ENCODE results near the gene VTI1A. TPM values are rescaled to one million over a fixed set of nuclear protein-coding genes. Genes with fewer than 3 reads are reported as not detected.

VTI1A gene
- total RNA-seq, 3 donors from 2014 or later, result 53.7 to 65.6 (median 59.2) TPM

DNA sequence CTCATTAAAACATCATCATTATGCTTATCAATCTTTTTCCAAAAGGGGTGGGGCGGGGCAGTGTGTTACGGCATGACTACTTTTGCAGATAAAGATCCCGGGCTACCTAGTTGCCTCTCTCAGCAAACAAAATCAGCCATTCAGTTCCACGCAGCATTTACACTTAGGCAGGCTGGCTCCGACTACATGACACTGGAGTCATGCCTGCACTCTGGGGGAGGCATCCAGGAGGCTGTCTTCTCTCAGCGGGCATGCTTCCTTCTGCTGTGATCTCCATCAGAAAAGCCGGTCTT is 309.2 kb downstream of the VTI1A start:
- DNase-seq (ENCODE audit: low spot score in 2 of 2), result no peak
- Histone ChIP-seq H3K9me3 (no peaks in the 10 kb centered on the region), H3K4me3 (peak overlapping the region in 1 of 3 donors; percentile 36), H3K36me3 (no peaks in the 10 kb centered on the region), H3K27me3 (no peaks in the 10 kb centered on the region), H3K4me1 (no peaks in the 10 kb centered on the region), H3K27ac (peak overlapping the region in 1 of 2 donors; percentile 36)
- TF ChIP-seq, protein P1, sequence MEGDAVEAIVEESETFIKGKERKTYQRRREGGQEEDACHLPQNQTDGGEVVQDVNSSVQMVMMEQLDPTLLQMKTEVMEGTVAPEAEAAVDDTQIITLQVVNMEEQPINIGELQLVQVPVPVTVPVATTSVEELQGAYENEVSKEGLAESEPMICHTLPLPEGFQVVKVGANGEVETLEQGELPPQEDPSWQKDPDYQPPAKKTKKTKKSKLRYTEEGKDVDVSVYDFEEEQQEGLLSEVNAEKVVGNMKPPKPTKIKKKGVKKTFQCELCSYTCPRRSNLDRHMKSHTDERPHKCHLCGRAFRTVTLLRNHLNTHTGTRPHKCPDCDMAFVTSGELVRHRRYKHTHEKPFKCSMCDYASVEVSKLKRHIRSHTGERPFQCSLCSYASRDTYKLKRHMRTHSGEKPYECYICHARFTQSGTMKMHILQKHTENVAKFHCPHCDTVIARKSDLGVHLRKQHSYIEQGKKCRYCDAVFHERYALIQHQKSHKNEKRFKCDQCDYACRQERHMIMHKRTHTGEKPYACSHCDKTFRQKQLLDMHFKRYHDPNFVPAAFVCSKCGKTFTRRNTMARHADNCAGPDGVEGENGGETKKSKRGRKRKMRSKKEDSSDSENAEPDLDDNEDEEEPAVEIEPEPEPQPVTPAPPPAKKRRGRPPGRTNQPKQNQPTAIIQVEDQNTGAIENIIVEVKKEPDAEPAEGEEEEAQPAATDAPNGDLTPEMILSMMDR (IDR thresholded peaks at IDR 0.05), result no peak
- TF ChIP-seq POLR2A (IDR thresholded peaks at IDR 0.05), result no peak
- TF ChIP-seq POLR2AphosphoS5 (IDR thresholded peaks at IDR 0.05), result no peak
- intact Hi-C loops (cut with DNase I; ENCODE audit: low total_unique reads), result no loop called here

DNA sequence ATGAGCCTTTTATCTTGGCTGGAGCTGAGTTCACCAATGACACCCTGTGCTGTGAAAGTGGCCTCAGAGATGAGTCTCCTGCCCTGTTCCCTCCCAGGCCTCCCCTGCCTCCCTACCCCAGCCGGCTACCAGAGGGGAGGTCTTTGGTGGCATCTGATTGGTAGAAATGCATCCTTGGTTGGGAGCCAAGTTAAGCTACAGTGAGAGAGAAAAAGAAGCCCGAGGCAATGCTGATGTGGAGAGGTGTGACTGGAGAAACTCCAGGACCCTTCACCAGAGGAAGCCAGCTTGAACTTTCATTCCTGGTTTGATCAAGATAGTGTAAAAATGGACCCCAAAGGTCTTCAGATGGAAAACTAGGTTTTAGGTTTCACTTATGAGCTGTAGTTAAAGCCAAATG is 311.9 kb downstream of the VTI1A start:
- no peaks in the 10 kb centered on the region for H3K4me1 ChIP-seq
- DNase-seq (ENCODE audit: low spot score in 2 of 2), result no peak
- H3K36me3 ChIP-seq, result no peaks in the 10 kb centered on the region
- TF ChIP-seq POLR2A (IDR thresholded peaks at IDR 0.05) (no peak), POLR2AphosphoS5 (IDR thresholded peaks at IDR 0.05) (no peak)
- TF ChIP-seq, protein P1 (IDR thresholded peaks at IDR 0.05), result no peak
- H3K27ac ChIP-seq, result peak overlapping the region; percentile 19 to 56
- no peaks in the 10 kb centered on the region for H3K9me3 ChIP-seq
- H3K27me3 ChIP-seq, result no peaks in the 10 kb centered on the region
- peak overlapping the region in 2 of 3 donors; percentile 31 to 51 for H3K4me3 ChIP-seq
- intact Hi-C loops (cut with DNase I; ENCODE audit: low total_unique reads), result no loop called here

DNA sequence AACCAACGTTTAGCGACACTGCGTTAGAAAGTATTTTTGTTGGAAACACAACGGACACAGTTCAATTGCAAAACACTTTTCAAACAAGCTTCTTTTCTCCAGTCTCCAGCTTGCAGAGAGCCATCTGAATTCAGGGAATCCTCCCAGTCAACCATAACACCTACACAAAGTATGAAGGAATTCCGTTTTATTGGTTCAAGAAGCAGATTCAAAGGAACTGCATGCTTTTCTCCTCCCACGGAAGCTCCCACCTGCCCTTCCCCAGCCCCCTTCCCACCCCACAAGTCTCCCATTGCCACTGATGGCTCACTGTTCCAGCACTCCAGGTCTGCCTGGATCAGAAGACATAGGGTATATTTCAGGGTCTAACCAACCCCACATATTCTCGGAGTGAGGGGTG is 312.5 kb downstream of the VTI1A start:
- no peak for DNase-seq (ENCODE audit: low spot score in 2 of 2)
- Histone ChIP-seq H3K9me3 (no peaks in the 10 kb centered on the region), H3K4me1 (no peaks in the 10 kb centered on the region), H3K36me3 (no peaks in the 10 kb centered on the region), H3K27ac (peak overlapping the region; percentile 19 to 56), H3K27me3 (no peaks in the 10 kb centered on the region), H3K4me3 (peak overlapping the region in 2 of 3 donors; percentile 31 to 51)
- intact Hi-C loops (cut with DNase I; ENCODE audit: low total_unique reads), result no loop called here
- TF ChIP-seq, protein P1 (IDR thresholded peaks at IDR 0.05), result no peak
- no peak for TF ChIP-seq POLR2A (IDR thresholded peaks at IDR 0.05)
- TF ChIP-seq POLR2AphosphoS5 (IDR thresholded peaks at IDR 0.05), result no peak

DNA sequence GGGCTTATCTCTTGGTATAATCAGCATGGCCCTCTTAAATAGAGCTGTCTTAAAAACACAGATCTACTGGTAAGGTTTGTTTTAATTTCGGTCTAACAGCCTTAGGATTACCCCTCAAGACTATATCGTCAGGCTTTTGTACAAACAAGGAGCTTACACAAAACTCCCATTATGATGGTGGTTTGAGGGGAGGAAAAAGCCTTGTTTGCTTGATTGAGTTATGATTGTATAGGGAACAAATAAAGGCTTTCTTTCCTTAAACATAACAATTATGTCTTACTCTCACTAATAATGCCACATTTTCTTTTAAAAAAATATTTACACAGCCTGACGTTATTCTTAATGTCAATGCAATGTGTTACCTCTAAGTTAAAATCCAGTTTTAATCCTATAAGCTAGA is 314.2 kb downstream of the VTI1A start:
- no peaks in the 10 kb centered on the region for H3K4me1 ChIP-seq
- no peaks in the 10 kb centered on the region for H3K36me3 ChIP-seq
- no peak overlapping the region for H3K27ac ChIP-seq
- H3K9me3 ChIP-seq, result no peaks in the 10 kb centered on the region
- no peaks in the 10 kb centered on the region for H3K27me3 ChIP-seq
- DNase-seq (ENCODE audit: low spot score in 2 of 2), result no peak
- no peak overlapping the region for H3K4me3 ChIP-seq
- intact Hi-C loops (cut with DNase I; ENCODE audit: low total_unique reads), result no loop called here
- TF ChIP-seq POLR2AphosphoS5 (IDR thresholded peaks at IDR 0.05) (no peak), POLR2A (IDR thresholded peaks at IDR 0.05) (no peak)
- TF ChIP-seq, protein P1 (IDR thresholded peaks at IDR 0.05), result no peak

DNA sequence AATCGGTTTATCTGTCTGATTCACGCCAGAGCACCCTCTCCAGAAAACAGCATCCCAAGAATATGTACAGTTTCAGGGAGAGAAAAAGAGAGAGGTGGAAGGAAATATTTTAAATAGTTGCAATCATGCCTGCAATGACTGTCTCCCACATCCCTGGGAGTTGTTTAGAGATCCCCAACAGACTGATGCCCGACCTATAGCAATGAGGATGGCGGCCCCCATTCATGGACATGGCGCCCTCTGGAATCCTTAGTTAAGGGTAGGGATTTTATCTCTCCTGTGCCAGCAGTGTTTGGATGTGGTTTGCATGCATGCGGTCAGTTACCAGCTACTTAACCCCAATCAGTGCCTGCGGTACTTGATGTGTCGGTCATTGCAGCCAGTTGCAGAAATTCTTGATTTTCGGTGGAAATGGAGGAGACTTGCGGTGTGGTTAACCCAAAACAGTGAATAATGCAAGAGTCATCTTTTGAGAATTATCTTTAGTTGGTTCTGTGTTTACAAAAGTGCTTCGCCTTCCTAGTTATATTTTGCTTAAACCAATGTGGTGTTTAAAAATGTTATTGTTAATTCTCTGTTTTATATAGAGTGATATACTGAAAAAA is 317.0 kb downstream of the VTI1A start:
- H3K27me3 ChIP-seq, result no peaks in the 10 kb centered on the region
- intact Hi-C loops (cut with DNase I; ENCODE audit: low total_unique reads), result no loop called here
- TF ChIP-seq, protein P1 (IDR thresholded peaks at IDR 0.05), result no peak
- TF ChIP-seq POLR2AphosphoS5 (IDR thresholded peaks at IDR 0.05) (no peak), POLR2A (IDR thresholded peaks at IDR 0.05) (no peak)
- no peaks in the 10 kb centered on the region for H3K4me1 ChIP-seq
- H3K27ac ChIP-seq, result no peak overlapping the region
- H3K36me3 ChIP-seq, result no peaks in the 10 kb centered on the region
- no peaks in the 10 kb centered on the region for H3K9me3 ChIP-seq
- no peak for DNase-seq (ENCODE audit: low spot score in 2 of 2)
- no peak overlapping the region for H3K4me3 ChIP-seq

All from breast epithelium (tissue), 4 donors.